H1 (cell line): ENCODE results near the gene ACACA. TPM values are rescaled to one million over a fixed set of nuclear protein-coding genes. Genes with fewer than 3 reads are reported as not detected.

ENCODE experiments used
- CTCF ChIA-PET: fragments of 300-600 bp; sonication (Branson Sonifier 250); formaldehyde crosslinking; loops from one replicate; lab custom pipeline; 2021; ENCODE audit not compliant: partially characterized antibody; lab: Charles Lee
- POLR2A ChIA-PET: fragments of 300-600 bp; sonication (Branson Sonifier 250); formaldehyde crosslinking; loops from one replicate; lab custom pipeline; 2021; ENCODE audit warnings: inconsistent platforms; ENCODE audit not compliant: partially characterized antibody; lab: Charles Lee
- DNase-seq, 2 experiments: peaks; one replicate each; pipeline versions ENCODE4 v3.0.0 to v3.0.0-alpha.2; 2010 to 2022; ENCODE audit warnings: low spot score in 2 of 2, low read depth in 1 of 2, mixed read lengths in 1 of 2
- FAIRE-seq: peaks from 2 replicates; lab custom pipeline; 2011; peaks lifted over from hg19 to GRCh38; lab: Jason Lieb, UNC
- H2AFZ ChIP-seq: 2 replicates; pipeline ENCODE4 v1.8.1; 2012; ENCODE audit warnings: low read length, inconsistent platforms
- H2AK5ac ChIP-seq: 2 replicates; pipeline ENCODE4 v1.6.1; 2013; ENCODE audit warnings: low read depth, low read length
- H2BK120ac ChIP-seq: replicated peaks from 2 replicates; pipeline ENCODE3; 2013; ENCODE audit warnings: low read depth, low read length, inconsistent platforms
- H2BK12ac ChIP-seq: 2 replicates; pipeline ENCODE4 v1.6.1; 2013; ENCODE audit warnings: low read depth, low read length
- H2BK15ac ChIP-seq: 2 replicates; pipeline ENCODE4 v1.6.1; 2013; ENCODE audit warnings: low read length
- H2BK20ac ChIP-seq: 2 replicates; pipeline ENCODE4 v1.6.1; 2013; ENCODE audit warnings: low read length
- H2BK5ac ChIP-seq: 2 replicates; pipeline ENCODE4 v1.6.1; 2013; ENCODE audit warnings: low read depth, low read length
- H3K14ac ChIP-seq: 2 replicates; pipeline ENCODE4 v1.6.1; 2013; ENCODE audit warnings: inconsistent platforms; ENCODE audit not compliant: insufficient read length
- H3K18ac ChIP-seq: 2 replicates; pipeline ENCODE4 v1.6.1; 2013; ENCODE audit warnings: low read length; ENCODE audit errors: extremely low read depth
- H3K23ac ChIP-seq: 2 replicates; pipeline ENCODE4 v1.6.1; 2013; ENCODE audit warnings: inconsistent platforms; ENCODE audit not compliant: insufficient read length
- H3K23me2 ChIP-seq: 2 replicates; pipeline ENCODE4 v1.6.1; 2013; ENCODE audit warnings: low read depth, low read length
- H3K27ac ChIP-seq: 2 replicates; pipeline ENCODE4 v1.6.1; 2011; ENCODE audit warnings: low read depth, low read length, inconsistent platforms
- H3K27me3 ChIP-seq, 4 experiments: replicated peaks in 1 of 4; 1 replicate in 1 of 4; 2 replicates in 3 of 4; pipeline versions ENCODE4 v1.6.1 to v1.8.1; 2011 to 2013; ENCODE audit warnings: low read length in 3 of 4, mild to moderate bottlenecking in 3 of 4, inconsistent platforms in 2 of 4, mixed read lengths in 2 of 4, moderate library complexity in 1 of 4; ENCODE audit not compliant: control insufficient read depth in 3 of 4, insufficient read depth in 3 of 4; ENCODE audit errors: extremely low read depth in 1 of 4
- H3K36me3 ChIP-seq, 4 experiments: 2 replicates each; pipeline versions ENCODE4 v1.6.1 to v1.8.1; 2011 to 2013; ENCODE audit warnings: mild to moderate bottlenecking in 4 of 4, low read length in 3 of 4, moderate library complexity in 2 of 4, control low read depth in 1 of 4, inconsistent platforms in 1 of 4; ENCODE audit not compliant: insufficient read depth in 4 of 4, control insufficient read depth in 2 of 4
- H3K4ac ChIP-seq: replicated peaks from 2 replicates; pipeline ENCODE3; 2013; ENCODE audit warnings: low read length, low read depth, mixed read lengths, inconsistent platforms; ENCODE audit not compliant: insufficient read length
- H3K4me1 ChIP-seq, 4 experiments: replicated peaks in 1 of 4; 1 replicate in 1 of 4; 2 replicates in 3 of 4; pipeline versions ENCODE4 v1.6.1 to v1.8.1; 2011 to 2013; ENCODE audit warnings: low read length in 3 of 4, inconsistent platforms in 2 of 4, mixed read lengths in 1 of 4; ENCODE audit not compliant: insufficient read depth in 4 of 4, control insufficient read depth in 3 of 4
- H3K4me2 ChIP-seq, 2 experiments: 2 replicates each; pipeline versions ENCODE4 v1.6.1 to v1.8.1; 2011 to 2013; ENCODE audit warnings: low read depth in 2 of 2, low read length in 2 of 2, control low read depth in 1 of 2, inconsistent platforms in 1 of 2, mild to moderate bottlenecking in 1 of 2; ENCODE audit not compliant: insufficient read depth in 1 of 2
- H3K4me3 ChIP-seq, 4 experiments: fragments of 200-600, 300-600 bp in 1 of 4; sonication (generic), shearing (Covaris generic), sonication (Bioruptor Twin) in 1 of 4; 2 replicates each; pipeline versions ENCODE4 v1.5.1 to v1.8.1; 2011 to 2016; ENCODE audit warnings: low read length in 4 of 4, low read depth in 3 of 4, control low read depth in 2 of 4, inconsistent platforms in 2 of 4, mild to moderate bottlenecking in 2 of 4, mixed read lengths in 1 of 4, moderate library complexity in 1 of 4; ENCODE audit not compliant: insufficient read depth in 2 of 4; ENCODE audit errors: extremely low read depth in 1 of 4
- H3K56ac ChIP-seq: replicated peaks from 2 replicates; pipeline ENCODE3; 2013; ENCODE audit warnings: low read depth, mild to moderate bottlenecking, mixed read lengths, low read length, inconsistent platforms; ENCODE audit not compliant: insufficient read length
- H3K79me1 ChIP-seq: 2 replicates; pipeline ENCODE4 v1.6.1; 2013; ENCODE audit warnings: low read depth, low read length, control low read depth
- H3K79me2 ChIP-seq, 2 experiments: 2 replicates each; pipeline versions ENCODE4 v1.6.1 to v1.8.1; 2012 to 2013; ENCODE audit warnings: low read length in 2 of 2, mild to moderate bottlenecking in 2 of 2, inconsistent platforms in 1 of 2; ENCODE audit not compliant: insufficient read depth in 2 of 2, control insufficient read depth in 1 of 2
- H3K9ac ChIP-seq, 4 experiments: replicated peaks in 1 of 4; 1 replicate in 1 of 4; 2 replicates in 3 of 4; pipeline versions ENCODE4 v1.6.1 to v1.8.1; 2011 to 2013; ENCODE audit warnings: low read depth in 3 of 4, low read length in 3 of 4, control low read depth in 2 of 4, mild to moderate bottlenecking in 2 of 4, moderate library complexity in 2 of 4, inconsistent platforms in 1 of 4; ENCODE audit errors: extremely low read depth in 1 of 4
- H3K9me3 ChIP-seq, 2 experiments: 2 replicates each; pipeline versions ENCODE4 v1.6.1 to v1.8.1; 2012 to 2013; ENCODE audit warnings: mild to moderate bottlenecking in 2 of 2, moderate library complexity in 2 of 2, control low read depth in 1 of 2, inconsistent platforms in 1 of 2, low read depth in 1 of 2, low read length in 1 of 2, mixed read lengths in 1 of 2; ENCODE audit not compliant: insufficient read depth in 2 of 2
- H4K20me1 ChIP-seq, 2 experiments: replicated peaks in 1 of 2; 2 replicates each; pipeline versions ENCODE3 to v1.8.1; 2011 to 2013; ENCODE audit warnings: inconsistent platforms in 2 of 2, low read length in 2 of 2, mild to moderate bottlenecking in 1 of 2; ENCODE audit not compliant: insufficient read depth in 2 of 2, control insufficient read depth in 1 of 2
- H4K5ac ChIP-seq: 2 replicates; pipeline ENCODE4 v1.6.1; 2013; ENCODE audit warnings: low read length, low read depth, mixed read lengths, inconsistent platforms; ENCODE audit not compliant: insufficient read length
- H4K8ac ChIP-seq: 2 replicates; pipeline ENCODE4 v1.8.0; 2013; ENCODE audit warnings: mild to moderate bottlenecking, moderate library complexity, low read length, inconsistent platforms; ENCODE audit not compliant: insufficient read depth; ENCODE audit errors: extremely low read depth
- H4K91ac ChIP-seq: replicated peaks from 2 replicates; pipeline ENCODE3; 2013; ENCODE audit warnings: low read length, mixed read lengths, inconsistent platforms; ENCODE audit not compliant: insufficient read length
- BCL11A ChIP-seq, 2 experiments: IDR thresholded peaks; one replicate each; pipeline ENCODE4 v1.6.1; 2011; ENCODE audit warnings: low read depth in 2 of 2, low read length in 2 of 2, mild to moderate bottlenecking in 2 of 2
- CHD2 ChIP-seq: IDR thresholded peaks from 2 replicates; pipeline ENCODE4 v1.6.1; 2012; ENCODE audit warnings: low read length, improper control_type of control experiment
- EP300 ChIP-seq, 2 experiments: IDR thresholded peaks; 1 replicate in 1 of 2; 2 replicates in 1 of 2; pipeline ENCODE4 v1.6.1; 2011 to 2012; ENCODE audit warnings: low read depth in 2 of 2, low read length in 2 of 2, mild to moderate bottlenecking in 2 of 2, borderline replicate concordance in 1 of 2, inconsistent platforms in 1 of 2, moderate library complexity in 1 of 2
- FOSL1 ChIP-seq: IDR thresholded peaks from 2 replicates; pipeline ENCODE4 v1.6.1; 2011; ENCODE audit warnings: mild to moderate bottlenecking, low read depth, low read length, moderate library complexity; ENCODE audit not compliant: insufficient read depth
- MAFK ChIP-seq: IDR thresholded peaks from 2 replicates; pipeline ENCODE4 v1.6.1; 2012; ENCODE audit warnings: low read depth, mild to moderate bottlenecking, improper control_type of control experiment, low read length
- NRF1 ChIP-seq: IDR thresholded peaks from 2 replicates; pipeline ENCODE4 v1.6.1; 2011; ENCODE audit warnings: mild to moderate bottlenecking, low read depth, low read length, improper control_type of control experiment
- SP2 ChIP-seq: IDR thresholded peaks from 2 replicates; pipeline ENCODE4 v1.6.1; 2012; ENCODE audit warnings: mild to moderate bottlenecking, low read length, inconsistent platforms
- SUZ12 ChIP-seq: fragments of 200-600 bp; sonication (generic); IDR thresholded peaks from 2 replicates; pipeline ENCODE4 v1.6.1; 2012; ENCODE audit warnings: mild to moderate bottlenecking, inconsistent platforms, low read length, moderate library complexity, mixed read lengths
- TEAD4 ChIP-seq: IDR thresholded peaks from 2 replicates; pipeline ENCODE4 v1.6.1; 2012; ENCODE audit warnings: low read depth, low read length, inconsistent platforms, mixed read lengths
- WGBS, 2 experiments: shearing (Covaris generic) in 1 of 2; methylation state at CpG; one replicate each; pipeline versions ENCODE4 v1.1.6 to v1.1.7; 2013 to 2015; ENCODE audit warnings: low lambda C conversion rate in 2 of 2, mixed read lengths in 2 of 2, inconsistent platforms in 1 of 2, low coverage in 1 of 2, missing lambda C conversion rate in 1 of 2; ENCODE audit not compliant: insufficient replicate concordance in 2 of 2, insufficient coverage in 1 of 2, insufficient read length in 1 of 2; ENCODE audit errors: extremely low coverage in 1 of 2, missing lambda C conversion rate in 1 of 2; 5-methylcytosine and 5-hydroxymethylcytosine counted together
- polyA plus RNA-seq, 7 experiments: library from polyadenylated mRNA; depleted of rRNA in 3 of 7; stranded (reverse) in 5 of 7; unstranded in 2 of 7; fragments of >200 nt in 5 of 7; fragments of 200-250 nt in 2 of 7; gene quantifications; 1 replicate in 5 of 7; 2 replicates in 1 of 7; 4 replicates in 1 of 7; pipeline versions ENCODE4 v1.2.1 to v1.2.3, GENCODE V29; 2011 to 2013; ENCODE audit warnings: missing spikeins in 2 of 7, mixed read lengths in 2 of 7
- total RNA-seq: library from RNA; stranded (reverse); fragmentation: NEBNext Ultra II Directional; extraction: Animal tissue kit (Norgen Biotek cat#: 25700); gene quantifications from 2 replicates; pipeline ENCODE4 v1.2.1, GENCODE V29; 2021
- TF ChIP-seq, protein P1 (sequence below): IDR thresholded peaks from 2 replicates; pipeline ENCODE4 v1.6.1; 2012; ENCODE audit warnings: low read length, inconsistent platforms

ACACA gene
- total and polyA plus RNA-seq, 2 of the 8 experiments (the other 6 are each of a cell fraction or from before 2014, with no cell fraction given) = 74.0 to 160 TPM

DNA sequence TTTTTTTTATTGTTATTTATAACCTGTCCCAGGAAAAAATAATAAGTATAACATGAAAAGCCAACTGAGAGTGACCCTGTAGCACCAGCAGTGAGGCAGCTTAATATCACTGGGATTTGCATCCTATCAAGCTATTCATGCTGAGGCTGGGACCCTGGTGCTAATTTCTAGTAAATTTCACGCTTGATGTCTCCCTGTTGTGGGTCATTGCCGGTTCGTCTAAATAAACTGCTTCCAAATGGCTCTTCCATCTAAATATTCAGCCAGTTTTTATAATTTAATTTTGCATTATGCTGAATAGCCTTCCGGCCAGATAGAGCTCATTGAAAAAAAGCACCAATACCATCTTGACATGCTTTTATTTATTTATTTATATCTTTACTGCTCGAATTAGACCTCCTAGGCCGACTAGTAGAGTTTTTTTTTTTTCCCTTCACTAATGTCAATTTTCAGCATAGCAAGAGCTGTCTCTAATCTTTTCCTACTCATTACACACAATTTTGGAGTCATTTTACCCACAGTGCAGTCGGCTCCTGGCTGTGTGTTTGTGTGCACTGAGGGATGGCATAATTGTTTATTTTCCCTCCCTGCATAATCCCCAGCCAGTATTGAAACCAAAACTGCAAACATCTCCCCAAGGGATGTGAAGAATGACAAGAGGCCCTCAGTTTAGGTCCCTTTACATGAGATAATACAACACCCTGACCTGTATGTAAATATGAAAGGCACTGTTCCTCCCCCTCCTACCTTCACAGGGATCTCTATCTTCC is 289.1 kb downstream of the ACACA start:
- Histone ChIP-seq H4K5ac (no peak overlapping the region), H2BK5ac (no peak overlapping the region), H2BK120ac (no peak overlapping the region), H3K4me1 (peaks cover 4 to 15% (median 11%) of the 10 kb centered on the region in 4 experiments), H3K79me2 (no peaks in the 10 kb centered on the region), H3K9ac (no peak overlapping the region), H2BK12ac (no peak overlapping the region), H3K27me3 (no peaks in the 10 kb centered on the region), H3K23ac (no peak overlapping the region), H3K18ac (no peak overlapping the region), H3K36me3 (peaks cover 7 to 29% (median 26%) of the 10 kb centered on the region in 4 experiments), H3K4ac (no peak overlapping the region), H3K79me1 (no peaks in the 10 kb centered on the region), H3K14ac (no peak overlapping the region), H3K4me3 (no peak overlapping the region), H2BK20ac (no peak overlapping the region), H4K91ac (no peak overlapping the region), H2BK15ac (no peak overlapping the region), H3K27ac (no peak overlapping the region), H4K8ac (no peak overlapping the region), H4K20me1 (no peaks in the 10 kb centered on the region), H2AK5ac (no peak overlapping the region), H3K56ac (no peak overlapping the region), H3K4me2 (peak overlapping the region in 1 of 2 experiments; percentile 49; a peak in 2 of 4 replicates), H3K9me3 (no peaks in the 10 kb centered on the region), H2AFZ (no peak overlapping the region), H3K23me2 (no peaks in the 10 kb centered on the region; the same call in 1 of the 2 replicates)
- 83% methylated on average over 7 of the region's 7 CpGs; no CpG with 5 or more reads in 1 of the 2 experiments for WGBS, 2 experiments
- ChIA-PET CTCF (interaction anchor here (1.3 kb wide), 2 partner anchors 57 to 349 kb away, joined by 3 to 8 read pairs; no protein-coding TSS in a partner anchor), POLR2A (interaction anchor here (0.6 to 1.4 kb wide), 5 partner anchors 11 to 49 kb away, joined by 3 to 5 read pairs (median 4); no protein-coding TSS in a partner anchor)
- no peak for DNase-seq
- no peak for FAIRE-seq
- TF ChIP-seq MAFK (no peak), NRF1 (no peak), CHD2 (no peak), SP2 (no peak), SUZ12 (no peak), BCL11A (IDR thresholded peaks at IDR 0.05; ENCODE audit: low read depth in 2 of 2, low read length in 2 of 2) (no peak), TEAD4 (no peak), FOSL1 (no peak), EP300 (IDR thresholded peaks at IDR 0.05; ENCODE audit: borderline replicate concordance in 1 of 2, low read depth in 2 of 2, low read length in 2 of 2) (no peak)
- TF ChIP-seq, protein P1, sequence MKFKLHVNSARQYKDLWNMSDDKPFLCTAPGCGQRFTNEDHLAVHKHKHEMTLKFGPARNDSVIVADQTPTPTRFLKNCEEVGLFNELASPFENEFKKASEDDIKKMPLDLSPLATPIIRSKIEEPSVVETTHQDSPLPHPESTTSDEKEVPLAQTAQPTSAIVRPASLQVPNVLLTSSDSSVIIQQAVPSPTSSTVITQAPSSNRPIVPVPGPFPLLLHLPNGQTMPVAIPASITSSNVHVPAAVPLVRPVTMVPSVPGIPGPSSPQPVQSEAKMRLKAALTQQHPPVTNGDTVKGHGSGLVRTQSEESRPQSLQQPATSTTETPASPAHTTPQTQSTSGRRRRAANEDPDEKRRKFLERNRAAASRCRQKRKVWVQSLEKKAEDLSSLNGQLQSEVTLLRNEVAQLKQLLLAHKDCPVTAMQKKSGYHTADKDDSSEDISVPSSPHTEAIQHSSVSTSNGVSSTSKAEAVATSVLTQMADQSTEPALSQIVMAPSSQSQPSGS = no peak
